Thoracic aorta (tissue), 2 donors: Measurements from ENCODE around the gene SNX1. TPM values are rescaled to one million over a fixed set of nuclear protein-coding genes. Genes with fewer than 3 reads are reported as not detected.
"Not testable (repeated sequence)": the region's sequence is repeated elsewhere in the genome, so short reads cannot be mapped to it uniquely, and the experiment has no call there.

Experiments used
- ATAC-seq: fragments of 150-250 bp; one replicate; pipeline ENCODE4 v1.8.0; 2017; ENCODE audit warnings: low read depth; ENCODE audit not compliant: insufficient number of reproducible peaks, low FRiP score
- DNase-seq: peaks from one replicate; pipeline ENCODE4 v3.0.0-alpha.2; 2020; ENCODE audit warnings: low spot score
- H3K27ac ChIP-seq, 2 donors: fragments of 200-600 bp; sonication (generic); 1 replicate in 1 of 2; 2 replicates in 1 of 2; pipeline ENCODE4 v1.5.1; 2016; ENCODE audit warnings: mild to moderate bottlenecking in 2 of 2, moderate library complexity in 2 of 2
- H3K27me3 ChIP-seq: fragments of 200-600 bp; sonication (generic); replicated peaks from 2 replicates; pipeline ENCODE4 v1.6.0; 2016; ENCODE audit warnings: mild to moderate bottlenecking; ENCODE audit not compliant: insufficient read depth
- H3K36me3 ChIP-seq: fragments of 200-600 bp; sonication (generic); one replicate; pipeline ENCODE4 v1.5.1; 2016
- H3K4me1 ChIP-seq, 2 donors: fragments of 200-600 bp; sonication (generic); 1 replicate in 1 of 2; 2 replicates in 1 of 2; pipeline versions ENCODE4 v1.5.1 to v1.6.0; 2016; ENCODE audit warnings: low read depth in 2 of 2, mild to moderate bottlenecking in 1 of 2; ENCODE audit not compliant: control insufficient read depth in 1 of 2
- H3K4me3 ChIP-seq: fragments of 200-600 bp; sonication (generic); 2 replicates; pipeline ENCODE4 v1.5.1; 2016; ENCODE audit warnings: mild to moderate bottlenecking
- H3K9me3 ChIP-seq: fragments of 200-600 bp; sonication (generic); 2 replicates; pipeline ENCODE4 v1.5.1; 2016
- total RNA-seq, 2 donors: library from RNA; depleted of rRNA; stranded (reverse); fragments of >200 nt; gene quantifications; one replicate each; pipeline versions ENCODE4 v1.1.0 to v1.2.3, GENCODE V29; 2016
- TF ChIP-seq, protein P1 (sequence below): fragments of 200-600 bp; sonication (generic); IDR thresholded peaks from one replicate; pipeline ENCODE4 v1.5.1; 2019; ENCODE audit warnings: antibody characterized with exemption

The SNX1 gene
- total RNA-seq, 2 donors from 2014 or later: 47.2 to 104 TPM

DNA sequence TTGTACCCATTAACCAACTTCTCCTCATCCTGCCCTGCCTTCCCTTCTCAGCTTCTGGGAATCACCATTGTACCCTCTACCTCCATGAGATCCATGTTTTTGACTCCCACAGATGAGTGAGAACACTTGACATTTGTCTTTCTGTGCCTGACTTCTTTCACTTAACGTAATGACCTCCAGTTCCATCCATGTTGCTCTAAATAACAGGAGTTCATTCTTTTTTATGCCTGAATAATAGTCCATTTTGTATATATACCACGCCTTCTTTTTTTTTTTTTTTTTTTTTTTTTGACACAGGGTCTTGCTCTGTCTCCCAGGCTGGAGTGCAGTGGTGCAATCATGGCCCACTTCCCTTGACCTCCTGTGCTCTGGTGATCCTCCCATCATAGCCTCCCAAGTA lies 6.7 kb downstream of the SNX1 start:
- Histone ChIP-seq H3K4me3 (no peak overlapping the region), H3K4me1 (peaks cover 19 to 22% of the 10 kb centered on the region in 2 donors), H3K27me3 (no peaks in the 10 kb centered on the region), H3K36me3 (no peaks in the 10 kb centered on the region), H3K9me3 (no peaks in the 10 kb centered on the region), H3K27ac (no peak overlapping the region)
- DNase-seq (no peak), ATAC-seq (no peak)
- TF ChIP-seq, protein P1, sequence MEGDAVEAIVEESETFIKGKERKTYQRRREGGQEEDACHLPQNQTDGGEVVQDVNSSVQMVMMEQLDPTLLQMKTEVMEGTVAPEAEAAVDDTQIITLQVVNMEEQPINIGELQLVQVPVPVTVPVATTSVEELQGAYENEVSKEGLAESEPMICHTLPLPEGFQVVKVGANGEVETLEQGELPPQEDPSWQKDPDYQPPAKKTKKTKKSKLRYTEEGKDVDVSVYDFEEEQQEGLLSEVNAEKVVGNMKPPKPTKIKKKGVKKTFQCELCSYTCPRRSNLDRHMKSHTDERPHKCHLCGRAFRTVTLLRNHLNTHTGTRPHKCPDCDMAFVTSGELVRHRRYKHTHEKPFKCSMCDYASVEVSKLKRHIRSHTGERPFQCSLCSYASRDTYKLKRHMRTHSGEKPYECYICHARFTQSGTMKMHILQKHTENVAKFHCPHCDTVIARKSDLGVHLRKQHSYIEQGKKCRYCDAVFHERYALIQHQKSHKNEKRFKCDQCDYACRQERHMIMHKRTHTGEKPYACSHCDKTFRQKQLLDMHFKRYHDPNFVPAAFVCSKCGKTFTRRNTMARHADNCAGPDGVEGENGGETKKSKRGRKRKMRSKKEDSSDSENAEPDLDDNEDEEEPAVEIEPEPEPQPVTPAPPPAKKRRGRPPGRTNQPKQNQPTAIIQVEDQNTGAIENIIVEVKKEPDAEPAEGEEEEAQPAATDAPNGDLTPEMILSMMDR: no peak

DNA sequence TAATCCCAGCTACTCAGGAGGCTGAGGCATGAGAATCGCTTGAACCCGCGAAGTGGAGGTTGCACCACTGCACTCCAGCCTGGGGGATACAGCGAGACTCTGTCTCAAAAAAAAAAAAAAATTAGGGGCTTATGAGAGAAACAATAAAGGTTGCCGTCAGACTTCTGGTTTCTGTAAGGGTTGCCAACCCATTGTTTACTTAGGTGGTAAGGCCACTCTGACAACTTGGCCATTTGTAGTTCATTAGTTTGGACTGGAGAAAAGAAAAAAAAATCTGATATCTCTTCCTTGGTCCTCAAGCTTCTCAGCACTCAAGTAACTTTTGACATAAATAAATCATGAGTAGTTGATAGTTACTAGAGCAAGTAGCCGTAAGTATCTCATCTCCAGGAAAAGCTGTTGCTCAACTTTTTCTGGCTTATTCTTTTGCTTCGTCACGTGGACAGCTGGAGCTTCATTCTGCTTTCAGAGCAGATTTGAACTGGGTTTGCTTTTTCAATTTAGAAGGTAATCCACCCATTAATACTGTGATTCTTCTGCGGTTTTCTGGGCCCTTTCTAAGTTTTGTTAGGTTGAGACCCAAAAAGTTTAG lies 9.4 kb downstream of the SNX1 start:
- Histone ChIP-seq H3K36me3 (no peaks in the 10 kb centered on the region), H3K27ac (no peak overlapping the region), H3K9me3 (no peaks in the 10 kb centered on the region), H3K4me1 (peaks cover 0 to 17% of the 10 kb centered on the region in 2 donors), H3K27me3 (no peaks in the 10 kb centered on the region), H3K4me3 (no peak overlapping the region)
- DNase-seq (no peak), ATAC-seq (no peak)
- TF ChIP-seq, protein P1: no peak

DNA sequence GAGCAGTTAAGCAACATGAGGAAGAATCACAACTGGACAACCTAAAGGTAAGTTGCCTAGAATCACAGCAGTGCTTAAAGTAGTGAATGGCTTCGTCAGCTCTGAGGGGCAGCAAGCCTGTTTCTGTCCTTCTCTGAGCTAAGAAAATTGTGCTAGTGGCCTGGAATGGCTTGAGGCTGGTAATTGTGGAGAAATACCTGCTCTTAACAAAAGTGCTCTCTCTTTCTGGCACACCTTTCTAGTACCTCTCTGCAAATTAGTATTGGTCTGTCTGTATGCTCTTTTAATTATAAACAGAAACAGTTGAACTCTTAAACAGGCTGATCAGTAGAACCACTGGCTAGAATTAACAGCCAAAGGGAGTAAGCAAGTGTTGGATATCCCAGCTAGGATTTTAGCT lies 11.6 kb downstream of the SNX1 start:
- no peaks in the 10 kb centered on the region for H3K27me3 ChIP-seq
- DNase-seq: no peak
- no peaks in the 10 kb centered on the region for H3K9me3 ChIP-seq
- no peaks in the 10 kb centered on the region for H3K36me3 ChIP-seq
- H3K4me1 ChIP-seq: peaks cover 0 to 18% of the 10 kb centered on the region in 2 donors
- ATAC-seq: no peak
- H3K27ac ChIP-seq: no peak overlapping the region
- TF ChIP-seq, protein P1: no peak
- no peak overlapping the region for H3K4me3 ChIP-seq

DNA sequence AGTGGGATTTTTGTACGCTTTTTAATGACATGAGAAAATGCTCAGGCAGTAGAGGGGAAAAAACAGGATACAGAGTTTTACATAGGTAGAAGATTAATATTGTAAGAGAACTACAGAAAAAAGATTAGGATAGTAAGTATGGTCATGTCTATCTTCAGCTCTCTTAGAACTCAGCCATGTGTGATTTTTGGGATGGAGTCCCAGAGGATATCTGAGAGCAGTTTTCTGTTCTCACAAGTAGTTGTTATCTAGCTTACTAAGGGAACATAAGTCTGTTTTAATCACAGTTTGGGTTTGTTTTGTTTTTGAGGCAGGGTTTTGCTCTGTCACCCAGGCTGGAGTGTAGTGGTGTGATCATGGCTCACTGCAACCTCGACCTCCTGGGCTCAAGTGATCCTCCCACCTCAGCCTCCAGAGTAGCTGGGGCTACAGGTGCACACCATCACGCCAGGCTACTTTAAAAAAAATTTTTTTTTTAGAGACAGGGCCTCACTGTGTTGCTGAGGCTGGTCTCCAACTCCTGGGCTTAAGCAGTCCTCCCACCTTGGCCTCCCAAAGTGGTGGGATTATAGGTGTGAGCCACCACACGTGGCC lies 14.4 kb downstream of the SNX1 start:
- Histone ChIP-seq H3K36me3 (peaks cover 17% of the 10 kb centered on the region), H3K4me1 (peaks cover 0 to 13% of the 10 kb centered on the region in 2 donors)
- not testable (repeated sequence) for ATAC-seq, H3K4me3 ChIP-seq, H3K27ac ChIP-seq, DNase-seq, H3K27me3 ChIP-seq, H3K9me3 ChIP-seq

DNA sequence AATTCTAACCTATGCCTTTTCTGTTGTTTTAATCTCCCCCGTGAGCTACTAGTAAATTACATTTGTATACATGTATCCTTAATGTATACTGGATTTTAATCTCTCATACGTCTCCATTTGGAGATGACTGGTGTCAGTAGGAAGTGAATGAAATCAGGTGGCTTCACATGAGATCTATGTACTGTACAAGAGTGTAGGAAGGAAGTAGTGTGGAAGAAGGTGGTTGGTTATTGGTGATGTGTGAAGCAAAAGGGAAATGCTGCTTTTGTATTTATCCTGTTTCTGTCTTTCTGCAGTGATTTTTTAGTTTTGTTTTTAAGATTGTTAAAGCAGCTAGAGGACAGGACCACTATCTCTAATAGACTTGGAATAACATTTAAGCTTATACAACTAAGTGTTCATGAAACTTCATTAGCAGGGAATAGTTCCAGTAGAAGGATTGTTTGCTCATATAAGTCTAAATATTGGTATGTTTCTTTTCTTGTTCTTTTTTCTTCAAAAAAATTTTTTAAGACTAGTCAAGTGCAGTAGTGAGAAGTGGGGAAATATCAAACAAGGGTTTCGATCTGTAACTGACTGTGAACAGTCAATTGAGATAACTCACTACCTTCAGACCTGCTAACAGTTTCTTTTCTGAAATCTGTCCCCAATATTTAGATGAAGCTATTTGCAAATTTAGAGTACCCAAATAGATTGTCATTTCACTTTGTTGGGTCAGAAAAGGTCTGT lies 15.3 kb downstream of the SNX1 start:
- H3K36me3 ChIP-seq: peaks cover 23% of the 10 kb centered on the region
- no peak overlapping the region for H3K4me3 ChIP-seq
- no peak for DNase-seq
- H3K27me3 ChIP-seq: no peaks in the 10 kb centered on the region
- H3K27ac ChIP-seq: no peak overlapping the region
- H3K4me1 ChIP-seq: peaks cover 0 to 12% of the 10 kb centered on the region in 2 donors
- TF ChIP-seq, protein P1: no peak
- ATAC-seq: no peak
- no peaks in the 10 kb centered on the region for H3K9me3 ChIP-seq
